Loucy (cell line): ENCODE data around the gene SLC35F3.
A peak's percentile ranks its signal among the peaks of the same experiment; 100 is the strongest.

Experiments used
- H2AFZ ChIP-seq: fragments of 200-600 bp; sonication (generic); 2 replicates; pipeline ENCODE4 v1.6.0; 2016; ENCODE audit warnings: antibody characterized with exemption, mild to moderate bottlenecking, low read length, moderate library complexity
- H3F3A ChIP-seq: fragments of 200-600 bp; 2 replicates; pipeline ENCODE4 v1.6.0; 2016; ENCODE audit warnings: antibody characterized with exemption, low read depth, mild to moderate bottlenecking
- H3K27me3 ChIP-seq: fragments of 200-600 bp; sonication (generic); 2 replicates; pipeline ENCODE4 v1.6.1; 2014; ENCODE audit warnings: low read length, mild to moderate bottlenecking; ENCODE audit not compliant: insufficient read depth, poor library complexity, severe bottlenecking
- H3K36me3 ChIP-seq: fragments of 200-600 bp; sonication (generic); 2 replicates; pipeline ENCODE4 v1.6.1; 2016; ENCODE audit warnings: low read length; ENCODE audit not compliant: insufficient read depth
- H3K4me1 ChIP-seq: fragments of 200-600 bp; sonication (generic); 2 replicates; pipeline ENCODE4 v1.5.1; 2014; ENCODE audit warnings: low read length, mild to moderate bottlenecking; ENCODE audit not compliant: insufficient read depth, poor library complexity, severe bottlenecking
- H3K4me2 ChIP-seq: fragments of 200-600 bp; sonication (generic); 2 replicates; pipeline ENCODE4 v1.6.0; 2014; ENCODE audit warnings: antibody characterized with exemption, low read length, low read depth, mild to moderate bottlenecking; ENCODE audit not compliant: poor library complexity, severe bottlenecking
- H3K4me3 ChIP-seq: fragments of 200-600 bp; sonication (generic); 2 replicates; pipeline ENCODE4 v1.5.1; 2014; ENCODE audit warnings: low read length, mild to moderate bottlenecking, mixed read lengths; ENCODE audit not compliant: poor library complexity, severe bottlenecking
- H3K79me2 ChIP-seq: fragments of 200-600 bp; sonication (generic); 2 replicates; pipeline ENCODE4 v1.6.1; 2014; ENCODE audit warnings: low read length; ENCODE audit not compliant: insufficient read depth
- H3K9ac ChIP-seq: fragments of 200-600 bp; sonication (generic); 2 replicates; pipeline ENCODE4 v1.6.0; 2014; ENCODE audit warnings: mild to moderate bottlenecking, low read depth, low read length, moderate library complexity; ENCODE audit not compliant: poor library complexity, severe bottlenecking
- H3K9me2 ChIP-seq: fragments of 200-600 bp; sonication (generic); replicated peaks from 2 replicates; pipeline ENCODE4 v1.6.1; 2016; ENCODE audit warnings: low read depth, low read length, mixed read lengths
- H3K9me3 ChIP-seq: fragments of 200-600 bp; sonication (generic); 2 replicates; pipeline ENCODE4 v1.6.1; 2014; ENCODE audit warnings: mild to moderate bottlenecking, antibody characterized with exemption, low read length, low read depth; ENCODE audit not compliant: insufficient read depth
- H4K20me1 ChIP-seq: fragments of 200-600 bp; sonication (generic); 2 replicates; pipeline ENCODE4 v1.6.0; 2014; ENCODE audit warnings: antibody characterized with exemption, low read length, mild to moderate bottlenecking; ENCODE audit not compliant: insufficient read depth, poor library complexity, severe bottlenecking
- EZH2phosphoT487 ChIP-seq: fragments of 200-600 bp; IDR thresholded peaks from 2 replicates; pipeline ENCODE4 v1.6.1; 2018; ENCODE audit warnings: antibody characterized with exemption, mild to moderate bottlenecking, moderate library complexity, borderline replicate concordance
- TF ChIP-seq, protein P1 (sequence below): fragments of 200-600 bp; sonication (generic); conservative IDR thresholded peaks from 2 replicates; pipeline ENCODE4 v1.5.1; 2014; ENCODE audit warnings: mild to moderate bottlenecking, antibody characterized with exemption, low read length

Gene SLC35F3

DNA sequence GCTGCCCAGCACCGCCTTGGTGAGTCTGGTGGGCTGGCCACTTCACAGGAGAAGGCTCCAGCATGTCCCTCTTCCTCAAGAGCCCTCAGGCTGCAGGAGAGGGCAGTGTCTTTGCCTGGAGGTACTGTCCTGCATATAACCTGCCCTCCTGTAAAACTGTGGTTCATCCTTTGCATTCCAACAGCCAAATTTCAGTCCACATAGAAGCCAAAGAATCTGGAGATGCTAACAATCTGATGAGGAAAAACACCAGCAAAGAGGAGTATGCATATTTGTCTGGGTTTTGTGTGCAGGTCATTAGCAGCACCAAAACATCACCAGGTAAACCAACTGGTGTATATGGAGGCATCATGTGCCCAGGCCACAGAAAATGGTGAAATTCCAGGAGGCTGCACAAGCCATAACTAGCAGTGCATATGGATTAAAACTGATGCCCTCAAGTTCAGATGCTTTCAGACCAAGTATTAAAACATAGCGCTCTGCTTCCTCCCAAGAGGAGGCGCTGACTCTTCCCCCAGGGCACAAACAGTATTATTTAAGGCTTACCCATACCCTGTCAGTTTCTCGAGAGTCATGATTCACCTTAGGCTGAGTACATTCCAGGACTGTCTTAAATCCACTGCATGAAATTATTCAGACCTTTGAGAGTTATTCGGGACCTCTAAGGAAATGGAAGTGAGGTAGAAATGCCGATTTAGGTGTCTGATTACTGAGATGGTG is 318.2 kb downstream of the SLC35F3 start:
- Histone ChIP-seq H2AFZ (no peak overlapping the region), H3K9me2 (no peaks in the 10 kb centered on the region), H3K4me3 (no peak overlapping the region), H3K36me3 (no peaks in the 10 kb centered on the region), H3F3A (no peaks in the 10 kb centered on the region), H3K27me3 (no peaks in the 10 kb centered on the region), H3K4me1 (peaks cover 15% of the 10 kb centered on the region), H3K4me2 (no peak overlapping the region), H4K20me1 (no peaks in the 10 kb centered on the region), H3K9ac (no peak overlapping the region), H3K79me2 (no peaks in the 10 kb centered on the region), H3K9me3 (no peaks in the 10 kb centered on the region)
- no peak for TF ChIP-seq EZH2phosphoT487
- TF ChIP-seq, protein P1, sequence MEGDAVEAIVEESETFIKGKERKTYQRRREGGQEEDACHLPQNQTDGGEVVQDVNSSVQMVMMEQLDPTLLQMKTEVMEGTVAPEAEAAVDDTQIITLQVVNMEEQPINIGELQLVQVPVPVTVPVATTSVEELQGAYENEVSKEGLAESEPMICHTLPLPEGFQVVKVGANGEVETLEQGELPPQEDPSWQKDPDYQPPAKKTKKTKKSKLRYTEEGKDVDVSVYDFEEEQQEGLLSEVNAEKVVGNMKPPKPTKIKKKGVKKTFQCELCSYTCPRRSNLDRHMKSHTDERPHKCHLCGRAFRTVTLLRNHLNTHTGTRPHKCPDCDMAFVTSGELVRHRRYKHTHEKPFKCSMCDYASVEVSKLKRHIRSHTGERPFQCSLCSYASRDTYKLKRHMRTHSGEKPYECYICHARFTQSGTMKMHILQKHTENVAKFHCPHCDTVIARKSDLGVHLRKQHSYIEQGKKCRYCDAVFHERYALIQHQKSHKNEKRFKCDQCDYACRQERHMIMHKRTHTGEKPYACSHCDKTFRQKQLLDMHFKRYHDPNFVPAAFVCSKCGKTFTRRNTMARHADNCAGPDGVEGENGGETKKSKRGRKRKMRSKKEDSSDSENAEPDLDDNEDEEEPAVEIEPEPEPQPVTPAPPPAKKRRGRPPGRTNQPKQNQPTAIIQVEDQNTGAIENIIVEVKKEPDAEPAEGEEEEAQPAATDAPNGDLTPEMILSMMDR, result peak; percentile 34; the same call in 1 of the 2 replicates

GRCh38 chr1:234226113-234226818 is 321.8 kb downstream of the SLC35F3 start:
- Histone ChIP-seq H3K79me2 (no peaks in the 10 kb centered on the region), H3F3A (no peaks in the 10 kb centered on the region), H3K4me3 (no peak overlapping the region), H3K27me3 (no peaks in the 10 kb centered on the region), H2AFZ (no peak overlapping the region), H3K4me1 (peaks cover 45% of the 10 kb centered on the region), H3K9me3 (no peaks in the 10 kb centered on the region), H3K36me3 (no peaks in the 10 kb centered on the region), H3K9ac (no peak overlapping the region), H3K4me2 (peak overlapping the region; percentile 2), H4K20me1 (no peaks in the 10 kb centered on the region), H3K9me2 (no peaks in the 10 kb centered on the region)
- TF ChIP-seq, protein P1, result no peak
- no peak for TF ChIP-seq EZH2phosphoT487

GRCh38 chr1:234226819-234227165 is 322.3 kb downstream of the SLC35F3 start:
- no peak overlapping the region for H3K9ac ChIP-seq
- TF ChIP-seq, protein P1, result no peak
- H3K9me2 ChIP-seq, result no peaks in the 10 kb centered on the region
- no peaks in the 10 kb centered on the region for H3F3A ChIP-seq
- no peak overlapping the region for H3K4me3 ChIP-seq
- no peak overlapping the region for H3K4me2 ChIP-seq
- H3K4me1 ChIP-seq, result peaks cover 51% of the 10 kb centered on the region
- no peak overlapping the region for H2AFZ ChIP-seq
- H4K20me1 ChIP-seq, result no peaks in the 10 kb centered on the region
- no peaks in the 10 kb centered on the region for H3K36me3 ChIP-seq
- H3K79me2 ChIP-seq, result no peaks in the 10 kb centered on the region
- H3K9me3 ChIP-seq, result no peaks in the 10 kb centered on the region
- no peaks in the 10 kb centered on the region for H3K27me3 ChIP-seq
